Stimulated activated CD4-positive, alpha-beta T cell treated with anti-CD3 and anti-CD28 coated beads, Interleukin-2, amount 100 ng/mL, for 24 hours (primary cell): ENCODE results near the gene DOC2A.
"Not testable (repeated sequence)": the region's sequence is repeated elsewhere in the genome, so short reads cannot be mapped to it uniquely, and the experiment has no call there.

Experiments
- DNase-seq, 2 donors: peaks; one replicate each; pipeline ENCODE4 v3.0.0-alpha.2; 2020

The DOC2A gene

GRCh38 chr16:30010844-30011713, at the start of gene DOC2A:
DOC2A (minus strand) TSS chr16:30011027; CDS start chr16:30010222, 805 bp downstream.
- peak; percentile 42 to 51 for DNase-seq

- no peak for DNase-seq
Observed at GRCh38 chr16:30060346-30060745, 49.5 kb upstream of the DOC2A start.

GRCh38 chr16:30054959-30055553, 44.2 kb upstream of the DOC2A start:
- DNase-seq = peak; percentile 66 to 69

GRCh38 chr16:30054451-30054850, 43.6 kb upstream of the DOC2A start:
- DNase-seq = no peak

- DNase-seq = no peak
Observed at GRCh38 chr16:30053376-30054015, 42.7 kb upstream of the DOC2A start.

- peak; percentile 94 to 97 for DNase-seq
Observed at GRCh38 chr16:30052671-30053372, 42.0 kb upstream of the DOC2A start.

GRCh38 chr16:30051518-30051917, 40.7 kb upstream of the DOC2A start:
- no peak for DNase-seq

- no peak for DNase-seq
Observed at GRCh38 chr16:30049871-30050270, 39.0 kb upstream of the DOC2A start.

- DNase-seq = no peak
Observed at GRCh38 chr16:30046588-30046987, 35.8 kb upstream of the DOC2A start.

GRCh38 chr16:30046178-30046577, 35.4 kb upstream of the DOC2A start:
- DNase-seq = no peak

- no peak for DNase-seq
Observed at GRCh38 chr16:30041841-30042240, 31.0 kb upstream of the DOC2A start.

GRCh38 chr16:30040690-30041089, 29.9 kb upstream of the DOC2A start:
- not testable (repeated sequence) for DNase-seq

- no peak for DNase-seq
Observed at GRCh38 chr16:30040221-30040620, 29.4 kb upstream of the DOC2A start.

- DNase-seq = no peak
Observed at GRCh38 chr16:30033270-30033669, 22.4 kb upstream of the DOC2A start.

- peak; percentile 68 to 70 for DNase-seq
Observed at GRCh38 chr16:30032083-30032819, 21.4 kb upstream of the DOC2A start.

GRCh38 chr16:30031477-30031918, 20.7 kb upstream of the DOC2A start:
- DNase-seq = no peak

GRCh38 chr16:30030841-30031413, 20.1 kb upstream of the DOC2A start, which contains the start of gene TLCD3B:
TLCD3B (minus strand) TSS chr16:30031271; CDS start chr16:30030527, 744 bp downstream.
- DNase-seq = no peak

GRCh38 chr16:30030011-30030685, 19.3 kb upstream of the DOC2A start:
- no peak for DNase-seq

- DNase-seq = no peak
Observed at GRCh38 chr16:30028438-30029076, 17.7 kb upstream of the DOC2A start.

GRCh38 chr16:30027588-30028437, 17.0 kb upstream of the DOC2A start:
- no peak for DNase-seq
